Activated CD8-positive, alpha-beta memory T cell treated with anti-CD3 and anti-CD28 coated beads, Interleukin-2, amount 50 U/mL, for 24 hours (primary cell): Measurements from ENCODE around the gene TSHZ1.

Experiments
- DNase-seq: peaks from one replicate; pipeline ENCODE4 v3.0.0-alpha.2; 2020; ENCODE audit errors: extremely low read depth

Gene TSHZ1

GRCh38 chr18:75220551-75221355, 10.2 kb downstream of the TSHZ1 start:
- DNase-seq = no peak

- DNase-seq = no peak
Observed at GRCh38 chr18:75221397-75221796, 10.8 kb downstream of the TSHZ1 start.

GRCh38 chr18:75221897-75222296, 11.3 kb downstream of the TSHZ1 start:
- DNase-seq = no peak

DNA sequence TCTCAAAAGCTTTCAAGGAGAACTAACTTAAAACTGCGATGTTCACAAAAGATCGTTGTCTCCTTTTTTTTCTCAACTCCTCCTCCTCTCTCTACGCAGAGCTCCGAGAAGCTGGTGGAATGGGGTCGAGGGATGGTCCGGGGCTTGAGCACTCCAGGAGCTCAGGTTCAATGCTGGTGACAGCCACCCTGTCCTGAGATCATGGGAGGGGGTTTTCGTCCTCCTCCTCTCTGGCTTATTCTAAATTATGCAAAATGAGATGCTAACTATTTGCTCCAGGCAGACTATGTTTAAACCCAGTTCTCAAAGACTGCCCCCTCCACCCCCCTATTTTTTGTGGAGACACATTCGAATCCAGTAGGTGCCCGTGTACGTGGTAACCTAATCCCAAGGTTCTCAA, 11.8 kb downstream of the TSHZ1 start:
- DNase-seq = no peak

GRCh38 chr18:75223687-75224347, 13.2 kb downstream of the TSHZ1 start:
- DNase-seq = no peak

DNA sequence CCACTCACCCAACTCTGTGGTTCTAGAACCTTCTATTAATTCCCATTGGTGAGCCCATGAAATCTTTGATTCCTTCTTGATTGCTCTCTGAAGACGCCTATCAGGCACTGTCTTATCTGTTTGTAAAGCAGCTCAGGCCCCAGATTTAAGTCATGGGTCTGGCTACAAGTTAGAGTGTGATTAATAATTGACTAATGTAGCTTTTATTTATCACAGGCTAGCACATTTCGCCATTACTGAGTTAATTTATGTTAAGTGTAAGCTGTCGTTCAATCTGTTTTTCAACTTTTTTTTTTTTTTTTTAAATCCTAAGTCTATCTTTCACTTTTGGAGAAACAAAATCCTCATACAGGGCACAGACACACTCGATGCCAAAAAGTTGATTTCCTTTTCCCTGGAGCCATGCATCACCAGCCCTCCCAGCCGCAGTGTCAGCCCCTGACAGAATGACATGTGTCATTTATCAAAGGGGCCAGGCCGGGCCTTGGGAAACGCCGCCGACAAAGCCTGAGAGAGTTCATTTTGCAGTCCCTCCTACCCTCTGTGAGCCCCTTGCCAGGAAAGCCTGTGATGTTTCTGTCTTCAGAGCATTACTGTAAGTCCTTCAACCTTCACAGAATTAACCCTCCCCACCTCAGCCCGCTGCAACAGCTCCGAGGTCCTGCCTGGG, 15.8 kb downstream of the TSHZ1 start:
- no peak for DNase-seq

GRCh38 chr18:75226956-75227316, 16.3 kb downstream of the TSHZ1 start:
- DNase-seq = no peak

DNA sequence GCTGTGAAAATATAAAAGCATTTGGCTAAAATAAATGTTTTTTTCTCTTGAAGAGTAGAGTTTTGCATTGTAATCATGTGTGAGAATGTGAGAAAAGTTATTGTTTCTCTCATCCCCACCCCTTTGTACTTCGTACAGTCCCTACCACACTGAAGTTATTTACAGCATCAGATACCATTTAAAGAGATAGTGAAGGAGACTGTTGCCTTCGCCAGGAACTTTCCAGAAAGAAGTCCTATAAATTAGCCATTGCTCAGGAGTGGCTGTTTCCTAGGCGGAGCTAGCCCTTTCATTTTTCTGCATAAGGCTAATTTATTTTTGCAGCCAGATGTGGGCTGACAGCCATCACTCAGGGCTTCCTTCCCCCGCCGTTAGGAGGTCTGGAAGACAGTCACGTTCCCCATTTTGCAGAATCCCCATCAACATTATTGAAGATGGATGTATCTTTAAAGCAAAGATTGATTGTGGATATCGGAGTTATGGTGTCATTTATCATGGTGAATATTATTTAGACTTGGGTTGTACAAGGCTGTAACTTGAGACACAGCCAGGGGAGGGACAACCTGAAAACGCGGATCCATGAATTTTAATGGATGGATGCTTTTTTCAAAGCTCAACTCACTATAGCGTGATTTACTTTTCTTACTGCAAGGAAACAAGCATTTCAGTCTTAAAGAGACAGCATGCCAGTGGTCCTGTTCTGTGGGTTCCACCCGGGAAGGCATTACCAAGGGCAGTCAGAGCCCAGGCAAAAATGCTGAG, 17.1 kb downstream of the TSHZ1 start:
- DNase-seq = no peak

DNA sequence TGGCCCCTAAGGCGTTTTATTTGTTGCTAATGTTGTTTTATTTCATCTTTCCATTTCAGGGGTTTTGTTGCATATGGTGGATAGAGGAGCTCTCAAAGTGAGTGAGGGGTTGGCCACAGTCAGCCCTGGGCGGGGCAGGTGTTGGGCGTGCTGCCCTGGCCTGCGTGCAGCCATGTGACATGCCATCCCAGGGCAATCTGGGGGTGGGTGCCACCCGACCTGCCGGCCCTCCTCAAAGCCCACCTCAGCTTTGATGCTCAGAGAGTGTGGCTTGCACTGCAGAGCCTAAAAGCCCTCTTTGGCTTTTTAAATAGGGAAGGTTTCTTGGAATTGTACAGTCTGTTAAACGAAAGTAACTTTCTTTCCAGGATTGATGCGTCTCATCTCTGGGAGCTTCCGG, 18.4 kb downstream of the TSHZ1 start:
- DNase-seq = no peak

GRCh38 chr18:75229437-75229836, 18.8 kb downstream of the TSHZ1 start:
- DNase-seq = no peak

DNA sequence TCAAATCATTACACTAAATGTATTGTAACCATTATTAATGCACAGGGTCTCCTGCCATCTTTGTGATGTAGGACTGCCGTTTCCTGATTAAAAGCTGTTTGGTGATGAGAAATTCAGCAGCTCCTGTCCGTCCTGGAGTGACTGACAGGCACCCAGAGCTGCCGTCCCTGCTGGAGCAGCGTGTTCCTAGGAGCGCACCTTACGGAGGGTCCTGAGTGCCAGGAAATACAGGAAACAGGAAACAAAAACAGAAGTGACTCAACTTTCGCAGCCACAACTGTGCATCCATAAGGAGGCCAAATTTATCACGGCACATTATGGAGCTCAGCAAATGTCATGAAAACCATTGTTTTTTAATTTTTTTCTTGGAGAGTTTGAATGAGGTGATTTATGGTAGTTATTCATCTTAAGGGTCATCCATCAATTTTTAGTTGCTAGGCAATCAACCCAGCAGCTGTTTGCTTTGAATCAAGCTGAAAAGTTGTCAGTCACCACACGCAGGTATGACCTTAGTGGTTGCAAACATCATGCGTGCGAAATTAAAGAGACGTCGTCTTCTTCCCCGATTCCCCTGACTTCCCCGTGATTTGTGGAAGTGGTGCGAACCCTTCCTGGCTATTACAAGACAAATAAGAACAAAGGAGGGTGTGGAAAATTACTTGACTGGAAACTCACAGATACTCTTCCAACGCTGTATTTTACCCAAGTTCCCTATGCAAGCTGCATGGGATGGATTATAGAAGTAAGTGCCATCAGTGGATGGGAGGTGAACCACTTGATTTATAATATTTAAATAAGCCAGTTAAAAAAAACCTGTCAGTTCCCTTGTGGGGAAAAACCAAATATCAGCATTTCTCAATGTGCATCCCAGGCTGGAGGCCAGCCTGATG, 19.8 kb downstream of the TSHZ1 start:
- DNase-seq = no peak

- no peak for DNase-seq
Observed at GRCh38 chr18:75231053-75231406, 20.4 kb downstream of the TSHZ1 start.

GRCh38 chr18:75234901-75235300, 24.3 kb downstream of the TSHZ1 start:
- DNase-seq = no peak

DNA sequence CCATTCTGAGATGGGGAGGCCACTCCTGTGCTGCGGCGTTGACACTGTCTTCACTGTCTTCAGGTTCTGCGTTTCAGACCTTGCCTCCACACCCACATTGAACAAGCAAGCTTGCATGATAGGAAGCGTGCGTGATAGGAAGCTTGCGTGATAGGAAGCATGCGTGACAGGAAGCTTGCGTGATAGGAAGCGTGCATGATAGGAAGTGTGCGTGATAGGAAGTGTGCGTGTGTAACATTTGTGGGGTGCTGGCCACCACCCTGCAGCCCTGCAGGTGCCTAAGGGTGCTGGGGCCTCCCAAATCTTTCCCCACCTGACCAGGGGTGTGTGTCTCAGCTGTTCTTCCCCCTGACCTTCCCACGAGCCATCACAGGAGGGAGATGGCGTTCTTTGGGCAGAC, 25.3 kb downstream of the TSHZ1 start:
- no peak for DNase-seq

DNA sequence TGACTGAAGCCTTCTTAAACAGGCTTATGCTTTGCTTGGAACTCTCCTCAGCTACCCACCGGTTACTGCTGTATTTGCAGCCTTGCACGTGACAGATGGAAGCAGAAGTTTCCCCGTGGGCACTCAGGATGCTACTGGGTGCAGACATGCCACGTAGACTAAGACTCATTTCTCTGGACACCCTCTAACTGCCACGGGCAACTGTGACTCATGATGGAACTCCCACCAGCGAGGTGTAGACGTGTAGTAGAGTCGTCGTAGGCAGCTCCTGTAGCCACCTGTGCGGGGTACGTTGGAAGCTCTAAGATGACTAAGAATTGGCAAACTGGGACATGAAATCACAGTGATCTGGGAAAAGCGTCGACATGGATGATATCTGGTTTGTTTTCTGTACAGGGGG, 27.5 kb downstream of the TSHZ1 start:
- no peak for DNase-seq

DNA sequence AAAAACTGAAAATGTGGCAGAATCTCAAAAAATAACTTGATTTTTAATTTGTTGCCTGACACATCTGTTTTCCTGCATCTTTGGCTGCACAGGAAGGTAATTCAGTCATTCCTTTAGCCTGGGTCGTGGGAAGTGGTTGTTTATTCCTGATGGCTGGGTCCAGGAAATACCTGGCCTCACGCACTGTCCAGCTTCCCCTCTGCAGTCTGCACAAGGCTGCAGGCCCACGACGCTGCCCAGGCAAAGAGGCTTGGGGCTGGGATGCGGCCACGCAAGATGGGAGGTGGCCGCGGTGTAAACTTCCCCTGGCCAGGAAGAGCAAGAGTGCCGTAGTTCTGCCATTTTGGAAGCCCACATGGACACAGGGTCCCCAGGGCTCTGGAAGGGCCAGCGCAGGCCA, 28.2 kb downstream of the TSHZ1 start:
- DNase-seq = no peak

DNA sequence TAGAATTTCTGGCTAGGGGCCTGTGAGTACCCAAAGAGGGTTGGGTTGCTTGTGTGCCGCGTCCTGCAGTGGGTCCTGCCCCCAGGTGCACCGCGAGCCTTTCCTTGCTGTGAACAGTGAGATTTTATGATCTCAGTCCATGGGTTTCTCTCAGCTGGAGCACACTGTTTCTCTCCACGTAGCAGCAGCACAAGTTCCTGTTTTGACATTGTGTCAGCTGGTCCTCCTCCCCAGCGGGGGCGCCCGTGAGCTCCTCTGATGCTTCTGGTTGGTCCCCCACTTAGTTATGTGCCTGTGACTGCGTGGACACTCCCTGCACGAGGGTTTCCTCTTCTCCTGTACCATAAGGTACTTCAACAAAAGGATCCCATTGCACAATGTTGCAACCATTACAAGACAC, 29.8 kb downstream of the TSHZ1 start:
- no peak for DNase-seq

DNA sequence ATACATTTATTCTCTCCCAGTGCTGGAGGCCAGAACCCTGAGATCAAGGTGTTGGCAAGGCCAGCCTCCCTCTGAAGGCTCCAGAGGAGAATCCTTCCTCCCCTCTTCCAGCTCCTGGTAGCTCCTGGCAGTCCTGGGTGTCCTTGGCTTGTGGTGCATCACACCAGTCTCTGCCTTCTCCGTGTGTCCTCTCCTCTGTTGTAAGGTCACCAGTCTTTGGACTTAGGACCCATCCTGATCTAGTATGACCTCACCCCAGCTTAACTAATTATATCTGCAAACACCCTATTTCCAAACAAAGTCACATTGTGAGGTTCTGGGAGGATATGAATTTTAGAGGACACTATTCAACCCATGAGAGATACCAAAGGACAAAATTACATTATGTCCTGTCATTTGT, 31.1 kb downstream of the TSHZ1 start:
- no peak for DNase-seq

GRCh38 chr18:75244351-75245313, 34.0 kb downstream of the TSHZ1 start:
- DNase-seq = no peak
